ENCODE data around the gene CSNK2A1.
A peak's percentile ranks its signal among the peaks of the same experiment; 100 is the strongest.
"Not testable (repeated sequence)": the region's sequence is repeated elsewhere in the genome, so short reads cannot be mapped to it uniquely, and the experiment has no call there.

The CSNK2A1 gene

GRCh38 chr20:497979-498378, 45.6 kb downstream of the CSNK2A1 start:
- Mint-ChIP-seq H3K9me3 (no peaks in the 10 kb centered on the region), H3K27ac (peak overlapping the region; percentile 17), H3K36me3 (peaks cover 97% of the 10 kb centered on the region), H3K4me1 (no peaks in the 10 kb centered on the region), H3K4me3 (no peak overlapping the region)
- ATAC-seq = no peak
- no peak for DNase-seq (ENCODE audit: low spot score in 2 of 2)

DNA sequence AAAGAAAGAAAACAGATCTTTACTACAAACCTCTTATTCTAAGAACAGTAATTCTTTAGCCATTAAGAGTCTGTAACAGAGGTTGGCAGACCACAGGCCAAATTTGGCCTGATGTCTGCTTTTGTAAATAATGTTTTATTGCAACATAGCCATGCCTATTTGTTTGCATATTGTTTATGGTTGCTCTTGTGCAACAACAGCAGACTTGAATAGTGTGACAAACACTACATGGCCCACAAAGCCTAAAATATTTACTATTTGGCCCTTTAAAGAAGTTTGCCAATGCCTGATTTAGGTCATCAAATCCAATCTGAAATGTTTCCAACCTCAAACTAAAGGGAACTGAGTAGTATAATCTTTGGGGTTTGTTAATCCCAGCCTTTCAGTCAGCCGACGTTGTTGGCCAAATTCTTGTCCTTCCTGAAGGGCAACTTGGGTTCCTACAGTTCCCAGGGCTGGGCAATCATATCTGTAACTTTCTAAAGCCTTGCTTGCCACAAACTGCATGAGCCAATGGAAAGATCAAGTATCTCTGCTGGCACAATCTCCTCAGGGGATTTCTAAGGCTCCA, 47.4 kb downstream of the CSNK2A1 start:
- DNase-seq (ENCODE audit: low spot score in 2 of 2) = no peak
- no peak overlapping the region for H3K4me3 Mint-ChIP-seq

DNA sequence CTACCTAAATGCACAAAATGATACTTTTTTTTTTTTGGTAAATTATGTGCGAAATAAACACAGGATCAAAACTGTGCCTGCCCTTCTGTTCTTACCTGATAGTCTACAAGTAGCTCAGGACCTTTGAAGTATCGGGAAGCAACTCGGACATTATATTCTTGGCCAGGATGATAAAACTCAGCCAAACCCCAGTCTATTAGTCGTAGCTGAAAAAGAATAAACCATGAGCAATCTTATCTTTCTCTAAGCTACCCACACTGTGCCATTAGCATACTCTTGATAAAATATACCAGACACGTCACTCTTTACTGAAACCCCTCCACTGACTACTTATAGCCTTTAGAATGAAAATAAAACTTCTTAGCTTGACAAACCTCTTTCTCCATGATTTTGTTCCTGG, 51.4 kb downstream of the CSNK2A1 start:
- Mint-ChIP-seq H3K27ac (no peak overlapping the region), H3K36me3 (peaks cover 97% of the 10 kb centered on the region), H3K9me3 (no peaks in the 10 kb centered on the region), H3K4me3 (no peak overlapping the region), H3K4me1 (no peaks in the 10 kb centered on the region)
- DNase-seq (ENCODE audit: low spot score in 2 of 2) (no peak), ATAC-seq (no peak)

More for the DNA sequence above, 47.4 kb downstream of the CSNK2A1 start:
- peaks cover 97% of the 10 kb centered on the region for H3K36me3 Mint-ChIP-seq
- no peak overlapping the region for H3K27ac Mint-ChIP-seq
- ATAC-seq = no peak
- no peaks in the 10 kb centered on the region for H3K4me1 Mint-ChIP-seq
- no peaks in the 10 kb centered on the region for H3K9me3 Mint-ChIP-seq

DNA sequence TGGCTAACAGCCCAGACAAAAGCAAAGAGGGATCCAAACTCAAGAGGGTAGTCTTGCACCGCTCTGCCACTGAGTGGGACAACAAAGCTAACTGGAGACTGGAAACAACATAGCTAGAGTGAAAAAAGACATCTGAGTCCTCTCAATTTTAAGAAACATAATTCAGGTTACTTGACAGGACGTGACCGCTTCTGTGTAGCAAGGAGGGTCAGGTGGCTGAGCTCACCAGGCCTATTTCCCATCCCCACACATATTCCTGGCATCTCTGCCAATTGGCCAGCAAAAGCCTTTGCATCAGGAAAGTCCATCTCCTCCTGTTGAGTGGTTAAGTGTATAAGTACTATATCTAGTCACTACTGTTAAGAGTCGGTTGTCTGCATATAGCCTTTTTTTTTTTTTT, 55.9 kb downstream of the CSNK2A1 start:
- ATAC-seq = no peak
- H3K27ac Mint-ChIP-seq = peak overlapping the region; percentile 50
- H3K9me3 Mint-ChIP-seq = no peaks in the 10 kb centered on the region

DNA sequence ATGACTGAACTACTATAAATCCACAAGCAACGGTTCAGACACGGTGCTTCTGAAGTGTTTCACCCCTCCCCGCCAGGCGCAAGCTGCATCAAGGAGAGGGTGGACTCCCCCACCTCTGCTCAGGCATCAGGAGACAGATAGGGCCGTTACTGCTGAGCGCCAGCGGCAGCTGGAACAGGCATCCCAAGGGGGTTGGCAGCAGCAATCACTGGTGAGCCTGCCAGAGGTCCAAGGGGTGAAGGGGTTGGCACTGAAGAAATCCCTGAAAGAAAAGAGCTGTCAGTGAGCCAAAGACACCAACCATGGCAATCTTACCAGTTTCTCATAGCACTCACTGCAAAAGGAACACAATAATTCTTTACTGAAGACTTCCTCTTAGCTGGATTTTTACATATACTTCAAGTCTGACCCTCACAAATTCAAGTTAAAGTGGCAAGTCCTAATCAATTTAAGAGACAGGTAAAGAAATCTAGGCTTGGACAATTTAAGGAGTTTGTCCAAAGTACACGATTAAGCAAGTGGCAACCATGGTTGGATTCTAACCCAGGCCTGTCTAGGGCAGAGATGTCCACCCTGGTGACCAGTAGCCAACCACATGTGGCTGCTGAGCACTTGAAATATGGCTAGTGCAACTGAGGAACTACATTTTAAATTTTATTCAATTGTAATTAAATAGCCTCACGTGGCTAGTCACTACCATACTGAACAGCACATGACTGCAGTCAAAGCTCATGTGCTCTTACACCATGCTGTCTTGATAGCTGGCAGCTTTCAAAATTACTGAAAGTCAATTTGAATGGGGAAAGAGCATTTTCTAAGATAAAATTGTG, 59.6 kb downstream of the CSNK2A1 start:
- Mint-ChIP-seq H3K4me3 (no peak overlapping the region), H3K4me1 (peaks cover 3% of the 10 kb centered on the region), H3K9me3 (no peaks in the 10 kb centered on the region), H3K36me3 (peaks cover 98% of the 10 kb centered on the region), H3K27ac (peak overlapping the region; percentile 74)
- no peak for ATAC-seq
- DNase-seq (ENCODE audit: low spot score in 2 of 2) = no peak

More for the DNA sequence above, 55.9 kb downstream of the CSNK2A1 start:
- peaks cover 100% of the 10 kb centered on the region for H3K36me3 Mint-ChIP-seq
- H3K4me1 Mint-ChIP-seq = no peaks in the 10 kb centered on the region
- no peak overlapping the region for H3K4me3 Mint-ChIP-seq
- DNase-seq (ENCODE audit: low spot score in 2 of 2) = no peak

GRCh38 chr20:481167-481566, 62.4 kb downstream of the CSNK2A1 start:
- no peak for ATAC-seq
- H3K27ac Mint-ChIP-seq = no peak overlapping the region
- peaks cover 98% of the 10 kb centered on the region for H3K36me3 Mint-ChIP-seq

DNA sequence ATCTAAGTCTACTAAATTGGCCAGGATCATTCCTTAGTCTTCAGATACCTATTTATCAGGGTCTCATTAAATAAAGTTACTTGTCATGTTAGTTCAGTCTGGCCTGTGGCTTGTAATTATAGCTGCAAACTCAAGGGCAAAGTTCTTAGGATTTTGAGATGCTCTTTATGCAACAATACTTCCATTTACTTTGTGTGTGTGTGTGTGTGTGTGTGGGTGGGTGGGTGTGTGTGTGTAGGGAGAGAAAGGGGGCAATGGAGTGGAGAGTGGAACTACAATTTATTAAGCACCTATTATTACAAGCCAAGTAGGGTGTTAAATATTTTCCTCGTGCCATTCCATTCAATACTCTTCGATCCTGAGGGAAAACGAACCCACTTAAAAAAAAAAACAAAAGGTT, 63.5 kb downstream of the CSNK2A1 start:
- Mint-ChIP-seq H3K27ac (no peak overlapping the region), H3K4me3 (no peak overlapping the region), H3K9me3 (no peaks in the 10 kb centered on the region), H3K36me3 (peaks cover 96% of the 10 kb centered on the region), H3K4me1 (peaks cover 5% of the 10 kb centered on the region)
- DNase-seq (ENCODE audit: low spot score in 2 of 2) (no peak), ATAC-seq (no peak)

More at GRCh38 chr20:481167-481566, 62.4 kb downstream of the CSNK2A1 start:
- no peaks in the 10 kb centered on the region for H3K9me3 Mint-ChIP-seq
- H3K4me1 Mint-ChIP-seq = peaks cover 5% of the 10 kb centered on the region
- DNase-seq (ENCODE audit: low spot score in 2 of 2) = no peak
- no peak overlapping the region for H3K4me3 Mint-ChIP-seq

DNA sequence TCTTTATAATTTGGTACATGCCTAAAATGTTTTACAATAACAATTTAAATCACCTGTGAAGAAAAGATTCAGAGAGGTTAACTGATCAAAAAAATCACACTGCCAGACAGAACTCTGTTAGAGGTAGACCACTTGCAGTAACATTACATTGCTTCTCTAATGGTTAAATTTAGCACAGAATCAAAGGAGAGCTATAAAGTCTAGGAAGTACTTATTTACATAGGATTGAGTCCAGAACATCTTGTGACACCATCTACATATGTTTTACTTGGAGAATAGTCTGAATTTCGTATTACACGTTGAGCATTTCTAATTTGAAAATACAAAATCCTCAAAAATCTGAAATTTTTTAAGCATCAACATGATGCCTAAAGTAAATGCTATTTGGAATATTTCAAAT, 64.1 kb downstream of the CSNK2A1 start:
- no peaks in the 10 kb centered on the region for H3K9me3 Mint-ChIP-seq
- H3K27ac Mint-ChIP-seq = no peak overlapping the region
- peaks cover 90% of the 10 kb centered on the region for H3K36me3 Mint-ChIP-seq
- ATAC-seq (no peak), DNase-seq (ENCODE audit: low spot score in 2 of 2) (no peak)
- no peak overlapping the region for H3K4me3 Mint-ChIP-seq
- H3K4me1 Mint-ChIP-seq = peaks cover 5% of the 10 kb centered on the region

GRCh38 chr20:478949-479429, 64.6 kb downstream of the CSNK2A1 start:
- Mint-ChIP-seq H3K36me3 (peaks cover 90% of the 10 kb centered on the region), H3K4me1 (peaks cover 5% of the 10 kb centered on the region), H3K27ac (no peak overlapping the region), H3K4me3 (no peak overlapping the region), H3K9me3 (no peaks in the 10 kb centered on the region)
- ATAC-seq (peak; percentile 63), DNase-seq (ENCODE audit: low spot score in 2 of 2) (peak in 1 of 2 donors; percentile 11)

DNA sequence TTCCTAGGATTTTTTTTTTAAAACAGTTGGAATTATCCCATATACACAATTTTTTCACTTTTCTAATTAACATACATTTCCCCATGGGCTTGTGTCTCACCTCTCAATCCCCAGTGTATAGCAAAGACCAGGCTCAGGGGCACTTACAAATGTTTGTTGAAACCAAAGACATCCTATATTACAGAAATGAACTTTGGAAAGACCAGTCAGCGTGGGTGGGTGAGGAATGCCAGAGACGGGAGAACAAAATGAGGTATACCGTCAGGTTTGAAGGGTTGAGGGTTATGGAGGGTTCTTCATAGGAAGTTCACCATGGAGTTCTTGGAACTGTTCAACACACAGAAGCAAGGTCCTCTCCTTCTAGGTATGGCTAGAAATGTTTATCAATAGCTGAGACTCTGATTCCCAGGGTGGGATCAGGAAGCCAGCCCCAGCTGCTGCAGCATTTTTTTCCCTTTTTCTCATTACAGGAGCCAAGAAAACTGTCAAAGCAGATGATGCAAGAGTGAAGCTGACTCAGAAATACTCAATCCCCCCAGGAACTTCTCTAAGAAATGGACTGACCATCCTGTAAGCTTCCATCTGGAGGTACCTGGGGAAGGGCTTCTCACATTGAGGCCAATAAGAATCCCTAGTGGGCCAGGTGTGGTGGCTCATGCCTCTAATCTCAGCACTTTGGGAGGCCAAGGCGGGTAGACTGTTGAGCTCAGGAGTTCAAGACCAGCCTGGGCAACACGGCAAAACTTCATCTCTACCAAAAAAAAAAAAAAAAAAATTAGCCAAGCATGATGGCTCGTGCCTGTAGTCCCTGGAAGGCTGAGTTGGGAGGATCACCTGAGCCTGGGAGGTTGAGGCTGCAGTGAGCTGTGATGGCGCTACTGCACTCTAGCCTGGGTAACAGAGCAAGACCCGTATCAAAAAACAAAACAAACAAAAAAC, 65.3 kb downstream of the CSNK2A1 start:
- Mint-ChIP-seq H3K27ac (peak overlapping the region; percentile 46), H3K4me1 (peaks cover 10% of the 10 kb centered on the region), H3K36me3 (peaks cover 89% of the 10 kb centered on the region), H3K9me3 (no peaks in the 10 kb centered on the region), H3K4me3 (no peak overlapping the region)
- no peak for DNase-seq (ENCODE audit: low spot score in 2 of 2)
- ATAC-seq = no peak

DNA sequence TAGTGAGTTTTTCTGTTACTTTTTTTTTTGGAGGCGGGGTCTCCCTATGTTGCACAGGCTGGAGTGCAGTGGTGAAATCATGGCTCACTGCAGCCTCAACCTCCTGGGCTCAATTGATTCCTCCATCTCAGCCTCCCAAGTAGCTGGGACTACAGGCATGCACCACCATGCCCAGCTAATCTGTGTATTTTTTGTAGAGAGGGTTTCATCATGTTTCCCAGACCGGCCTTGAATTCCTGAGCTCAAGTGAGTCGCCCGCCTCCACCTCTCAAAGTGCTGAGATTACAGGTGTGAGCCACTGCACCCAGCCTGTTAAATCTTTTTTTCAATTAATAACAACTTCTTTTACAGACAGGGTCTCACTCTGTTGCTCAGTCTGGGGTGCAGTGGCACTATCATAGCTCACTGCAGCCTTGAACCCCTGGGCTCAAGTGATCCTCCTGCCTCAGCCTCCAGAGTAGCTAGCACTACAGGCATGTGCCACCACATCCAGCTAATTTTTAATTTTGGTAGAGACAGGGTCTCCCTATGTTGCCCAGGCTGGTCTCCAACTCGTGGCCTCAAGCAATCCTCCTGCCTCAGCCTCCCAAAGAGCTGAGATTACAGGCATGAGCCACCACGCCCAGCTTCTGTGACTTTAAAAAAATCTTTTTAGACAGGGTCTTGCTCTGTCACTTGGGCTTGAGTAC, 66.9 kb downstream of the CSNK2A1 start:
- not testable (repeated sequence) for H3K4me3 Mint-ChIP-seq; ATAC-seq; DNase-seq (ENCODE audit: low spot score in 2 of 2); H3K9me3 Mint-ChIP-seq
- Mint-ChIP-seq H3K36me3 (peaks cover 73% of the 10 kb centered on the region), H3K27ac (peak overlapping the region; percentile 46), H3K4me1 (peaks cover 17% of the 10 kb centered on the region)

- no peak for DNase-seq (ENCODE audit: low spot score in 2 of 2)
- H3K36me3 Mint-ChIP-seq = peaks cover 64% of the 10 kb centered on the region
- H3K27ac Mint-ChIP-seq = peak overlapping the region; percentile 58
- no peak overlapping the region for H3K4me3 Mint-ChIP-seq
- peaks cover 17% of the 10 kb centered on the region for H3K4me1 Mint-ChIP-seq
- no peak for ATAC-seq
- H3K9me3 Mint-ChIP-seq = no peaks in the 10 kb centered on the region
Measured at GRCh38 chr20:475463-476357, 67.9 kb downstream of the CSNK2A1 start.

- H3K27ac Mint-ChIP-seq = peak overlapping the region; percentile 64
Measured at GRCh38 chr20:474581-474980, 69.0 kb downstream of the CSNK2A1 start.

GRCh38 chr20:472889-473292, 70.7 kb downstream of the CSNK2A1 start:
- DNase-seq (ENCODE audit: low spot score in 2 of 2) (no peak), ATAC-seq (no peak)
- Mint-ChIP-seq H3K4me3 (no peak overlapping the region), H3K4me1 (peaks cover 11% of the 10 kb centered on the region), H3K9me3 (no peaks in the 10 kb centered on the region), H3K27ac (no peak overlapping the region), H3K36me3 (peaks cover 37% of the 10 kb centered on the region)

More at GRCh38 chr20:474581-474980, 69.0 kb downstream of the CSNK2A1 start:
- peaks cover 17% of the 10 kb centered on the region for H3K4me1 Mint-ChIP-seq
- ATAC-seq (no peak), DNase-seq (ENCODE audit: low spot score in 2 of 2) (no peak)
- H3K36me3 Mint-ChIP-seq = peaks cover 54% of the 10 kb centered on the region
- H3K9me3 Mint-ChIP-seq = no peaks in the 10 kb centered on the region
- no peak overlapping the region for H3K4me3 Mint-ChIP-seq

All from stimulated activated effector memory CD8-positive, alpha-beta T cell treated with anti-CD3 and anti-CD28 coated beads, Interleukin-12 subunit alpha, Interleukin-12 subunit beta, amount 100 ng/mL, for 72 hours (primary cell).